IMR-90 (cell line): ENCODE data around the gene PTCD1. TPM values are rescaled to one million over a fixed set of nuclear protein-coding genes. Genes with fewer than 3 reads are reported as not detected.

Experiments
- ATAC-seq: fragments of 200-7000 bp; cut with Tn5 transposase; 2 replicates; pipeline ENCODE4 v1.9.1; 2020; ENCODE audit warnings: low read depth, mild to moderate bottlenecking, moderate library complexity
- BruUV-seq: library from RNA; stranded (reverse); fragments of 400-500 nt; replicated peaks from 2 replicates; lab custom pipeline; 2021; lab: Mats Ljungman, UMichigan
- CTCF ChIA-PET: fragments of 300-600 bp; formaldehyde crosslinking; extraction: SDS; loops from one replicate; lab custom pipeline; 2021; ENCODE audit warnings: antibody characterized with exemption; lab: Yijun Ruan, JAX
- POLR2A ChIA-PET: fragments of 300-600 bp; sonication (Branson Sonifier 250); formaldehyde crosslinking; loops from one replicate; lab custom pipeline; 2022; ENCODE audit warnings: antibody characterized with exemption; ENCODE audit not compliant: unreplicated experiment; lab: Charles Lee
- DNase-seq: peaks from one replicate; pipeline ENCODE4 v3.0.0; 2013
- H2AFZ ChIP-seq: replicated peaks from 2 replicates; pipeline ENCODE3; 2013; ENCODE audit warnings: low read length, mild to moderate bottlenecking; ENCODE audit not compliant: poor library complexity
- H2AK5ac ChIP-seq: 2 replicates; pipeline ENCODE4 v1.6.1; 2013; ENCODE audit warnings: low read depth, low read length, inconsistent platforms
- H2AK9ac ChIP-seq: replicated peaks from 2 replicates; pipeline ENCODE3; 2013; ENCODE audit warnings: mild to moderate bottlenecking, low read depth, low read length, moderate library complexity; ENCODE audit not compliant: poor library complexity
- H2BK120ac ChIP-seq: 2 replicates; pipeline ENCODE4 v1.6.1; 2013; ENCODE audit warnings: low read depth, low read length, inconsistent platforms
- H2BK15ac ChIP-seq: 3 replicates; pipeline ENCODE4 v1.6.1; 2013; ENCODE audit warnings: low read depth, low read length, inconsistent platforms
- H2BK20ac ChIP-seq: 2 replicates; pipeline ENCODE4 v1.6.1; 2013; ENCODE audit warnings: low read depth, mild to moderate bottlenecking, inconsistent platforms, low read length, moderate library complexity
- H2BK5ac ChIP-seq: 2 replicates; pipeline ENCODE4 v1.6.1; 2013; ENCODE audit warnings: mild to moderate bottlenecking, low read depth, low read length, inconsistent platforms; ENCODE audit not compliant: poor library complexity, severe bottlenecking
- H3K14ac ChIP-seq: replicated peaks from 2 replicates; pipeline ENCODE4 v1.6.1; 2013; ENCODE audit warnings: low read depth, low read length, inconsistent platforms
- H3K18ac ChIP-seq: 2 replicates; pipeline ENCODE4 v1.6.1; 2013; ENCODE audit warnings: low read depth, low read length, control low read depth
- H3K23ac ChIP-seq: 2 replicates; pipeline ENCODE4 v1.6.1; 2013; ENCODE audit warnings: low read depth, low read length, inconsistent platforms
- H3K27ac ChIP-seq: 2 replicates; pipeline ENCODE4 v1.5.1; 2013; ENCODE audit warnings: mild to moderate bottlenecking, control low read depth, low read length; ENCODE audit not compliant: insufficient read depth
- H3K27me3 ChIP-seq: 2 replicates; pipeline ENCODE4 v1.6.1; 2013; ENCODE audit warnings: low read length; ENCODE audit not compliant: control insufficient read depth, insufficient read depth
- H3K36me3 ChIP-seq: 2 replicates; pipeline ENCODE4 v1.6.1; 2013; ENCODE audit warnings: low read length, mixed read lengths; ENCODE audit not compliant: control insufficient read depth, insufficient read depth
- H3K4ac ChIP-seq: 2 replicates; pipeline ENCODE4 v1.6.1; 2013; ENCODE audit warnings: low read depth, low read length, inconsistent platforms
- H3K4me1 ChIP-seq: 2 replicates; pipeline ENCODE4 v1.6.1; 2013; ENCODE audit warnings: low read length, mixed read lengths; ENCODE audit not compliant: control insufficient read depth, insufficient read depth
- H3K4me2 ChIP-seq: 2 replicates; pipeline ENCODE4 v1.6.1; 2013; ENCODE audit warnings: low read depth, mild to moderate bottlenecking, control low read depth, low read length, moderate library complexity
- H3K4me3 ChIP-seq: 2 replicates; pipeline ENCODE4 v1.5.1; 2013; ENCODE audit warnings: low read depth, mild to moderate bottlenecking, control low read depth, low read length, moderate library complexity; ENCODE audit not compliant: insufficient read depth
- H3K56ac ChIP-seq: 2 replicates; pipeline ENCODE4 v1.6.1; 2013; ENCODE audit warnings: low read length, inconsistent platforms; ENCODE audit not compliant: insufficient read depth; ENCODE audit errors: extremely low read depth
- H3K79me1 ChIP-seq, 2 experiments: 2 replicates each; pipeline ENCODE4 v1.6.1; 2013; ENCODE audit warnings: low read length in 2 of 2, inconsistent platforms in 1 of 2, low read depth in 1 of 2
- H3K9ac ChIP-seq: 2 replicates; pipeline ENCODE4 v1.6.1; 2013; ENCODE audit warnings: low read depth, low read length, control low read depth
- H3K9me1 ChIP-seq: 2 replicates; pipeline ENCODE4 v1.6.1; 2013; ENCODE audit warnings: low read length, inconsistent platforms; ENCODE audit not compliant: insufficient read depth
- H3K9me3 ChIP-seq: 2 replicates; pipeline ENCODE4 v1.6.1; 2013; ENCODE audit warnings: low read length; ENCODE audit not compliant: control insufficient read depth, insufficient read depth
- H4K20me1 ChIP-seq: 2 replicates; pipeline ENCODE4 v1.6.1; 2013; ENCODE audit warnings: low read length, inconsistent platforms; ENCODE audit not compliant: insufficient read depth
- H4K5ac ChIP-seq: 2 replicates; pipeline ENCODE4 v1.6.1; 2013; ENCODE audit warnings: mild to moderate bottlenecking, low read depth, low read length, control low read depth
- H4K8ac ChIP-seq, 2 experiments: 2 replicates each; pipeline ENCODE4 v1.6.1; 2013; ENCODE audit warnings: low read depth in 2 of 2, low read length in 2 of 2, control low read depth in 1 of 2, inconsistent platforms in 1 of 2
- H4K91ac ChIP-seq: 2 replicates; pipeline ENCODE4 v1.6.1; 2013; ENCODE audit warnings: low read depth, low read length, inconsistent platforms; ENCODE audit not compliant: insufficient read depth
- CEBPB ChIP-seq: IDR thresholded peaks from 2 replicates; pipeline ENCODE4 v1.6.1; 2012; ENCODE audit warnings: low read depth, low read length, improper control_type of control experiment
- CHD1 ChIP-seq: IDR thresholded peaks from 2 replicates; pipeline ENCODE4 v1.6.1; 2012; ENCODE audit warnings: low read depth, low read length, improper control_type of control experiment
- MAFK ChIP-seq: IDR thresholded peaks from 2 replicates; pipeline ENCODE4 v1.6.1; 2012; ENCODE audit warnings: low read depth, low read length, improper control_type of control experiment
- MXI1 ChIP-seq: IDR thresholded peaks from 2 replicates; pipeline ENCODE4 v1.6.1; 2012; ENCODE audit warnings: low read depth, mild to moderate bottlenecking, low read length, moderate library complexity, borderline replicate concordance
- NFE2L2 ChIP-seq: fragments of 150-350 bp; IDR thresholded peaks from 2 replicates; pipeline ENCODE4 v1.6.1; 2016; ENCODE audit warnings: low read depth, mild to moderate bottlenecking, low read length
- POLR2A ChIP-seq: IDR thresholded peaks from 2 replicates; pipeline ENCODE4 v1.6.1; 2012; ENCODE audit warnings: mild to moderate bottlenecking, low read depth, low read length
- RCOR1 ChIP-seq: IDR thresholded peaks from 2 replicates; pipeline ENCODE4 v1.6.1; 2012; ENCODE audit warnings: mild to moderate bottlenecking, low read length, improper control_type of control experiment; ENCODE audit not compliant: insufficient replicate concordance
- RFX5 ChIP-seq: IDR thresholded peaks from 2 replicates; pipeline ENCODE4 v1.8.0; 2012; ENCODE audit warnings: low read depth, mild to moderate bottlenecking, low read length, moderate library complexity
- USF2 ChIP-seq: fragments of 150-350 bp; IDR thresholded peaks from 2 replicates; pipeline ENCODE4 v1.6.1; 2017; ENCODE audit warnings: mild to moderate bottlenecking, antibody characterized with exemption, low read length, low read depth
- WGBS, 2 experiments: methylation state at CpG; one replicate each; pipeline versions ENCODE4 v1.1.5 to v1.1.7; 2013; ENCODE audit warnings: missing lambda C conversion rate in 2 of 2; ENCODE audit not compliant: insufficient read length in 1 of 2; ENCODE audit errors: extremely low coverage in 2 of 2; 5-methylcytosine and 5-hydroxymethylcytosine counted together
- dilution Hi-C: fragments of 300-500 bp; cut with HindIII; formaldehyde crosslinking; loops from one replicate; pipeline ENCODE4 v1.14.3; 2018; ENCODE audit warnings: low sequenced_read_pairs; ENCODE audit not compliant: unreplicated experiment
- in situ Hi-C: fragments of 300-500 bp; cut with MboI; formaldehyde crosslinking; loops from 3 replicates; pipeline ENCODE4 v1.14.3; 2019; ENCODE audit warnings: low sequenced_read_pairs, inconsistent platforms, mixed read lengths
- intact Hi-C: fragments of 100-400 bp; cut with micrococcal nuclease; formaldehyde crosslinking; loops from 2 replicates; pipeline ENCODE4 v1.10.0; 2022
- polyA plus RNA-seq, 3 experiments: library from polyadenylated mRNA; depleted of rRNA; stranded (reverse); fragments of >200 nt; gene quantifications; 2 replicates each; pipeline ENCODE4 v1.2.3, GENCODE V29; 2012; ENCODE audit warnings: low replicate concordance in 1 of 3
- total RNA-seq: library from RNA; depleted of rRNA; stranded (reverse); fragments of >200 nt; gene quantifications from 2 replicates; pipeline ENCODE4 v1.2.3, GENCODE V29; 2012
- TF ChIP-seq, protein P1 (sequence below): conservative IDR thresholded peaks from 2 replicates; pipeline ENCODE4 v1.5.1; 2012; ENCODE audit warnings: mild to moderate bottlenecking, low read depth, low read length, improper control_type of control experiment

The PTCD1 gene
- total and polyA plus RNA-seq, 2 of the 4 experiments (the other 2 are of a cell fraction) = 2.2 to 4.0 TPM

- Histone ChIP-seq H2AFZ (no peak overlapping the region), H3K4me2 (no peak overlapping the region), H2BK15ac (no peak overlapping the region), H3K23ac (no peak overlapping the region), H3K9ac (no peak overlapping the region), H3K9me1 (peaks cover 4% of the 10 kb centered on the region; the same call in 1 of the 2 replicates), H3K4me1 (peaks cover 8% of the 10 kb centered on the region), H3K9me3 (no peaks in the 10 kb centered on the region), H3K18ac (no peak overlapping the region), H3K4me3 (no peak overlapping the region), H4K8ac (no peak overlapping the region), H3K4ac (no peak overlapping the region), H3K27ac (no peak overlapping the region), H3K36me3 (peaks cover 9% of the 10 kb centered on the region), H3K79me1 (peaks cover 4 to 36% of the 10 kb centered on the region in 2 experiments), H3K14ac (no peak overlapping the region), H3K56ac (no peak overlapping the region), H4K20me1 (peaks cover 4% of the 10 kb centered on the region; the same call in 1 of the 2 replicates), H2BK20ac (no peak overlapping the region), H2BK120ac (no peak overlapping the region), H2AK9ac (no peak overlapping the region), H2BK5ac (no peak overlapping the region), H4K91ac (no peak overlapping the region), H2AK5ac (no peak overlapping the region), H3K27me3 (no peaks in the 10 kb centered on the region), H4K5ac (no peak overlapping the region)
- intact Hi-C loops = no loop called here
- in situ Hi-C loops = no loop called here
- no peak for ATAC-seq
- TF ChIP-seq NFE2L2 (no peak), USF2 (no peak), RFX5 (no peak), CEBPB (no peak), CHD1 (no peak), MAFK (no peak), MXI1 (no peak), POLR2A (no peak), RCOR1 (no peak)
- TF ChIP-seq, protein P1, sequence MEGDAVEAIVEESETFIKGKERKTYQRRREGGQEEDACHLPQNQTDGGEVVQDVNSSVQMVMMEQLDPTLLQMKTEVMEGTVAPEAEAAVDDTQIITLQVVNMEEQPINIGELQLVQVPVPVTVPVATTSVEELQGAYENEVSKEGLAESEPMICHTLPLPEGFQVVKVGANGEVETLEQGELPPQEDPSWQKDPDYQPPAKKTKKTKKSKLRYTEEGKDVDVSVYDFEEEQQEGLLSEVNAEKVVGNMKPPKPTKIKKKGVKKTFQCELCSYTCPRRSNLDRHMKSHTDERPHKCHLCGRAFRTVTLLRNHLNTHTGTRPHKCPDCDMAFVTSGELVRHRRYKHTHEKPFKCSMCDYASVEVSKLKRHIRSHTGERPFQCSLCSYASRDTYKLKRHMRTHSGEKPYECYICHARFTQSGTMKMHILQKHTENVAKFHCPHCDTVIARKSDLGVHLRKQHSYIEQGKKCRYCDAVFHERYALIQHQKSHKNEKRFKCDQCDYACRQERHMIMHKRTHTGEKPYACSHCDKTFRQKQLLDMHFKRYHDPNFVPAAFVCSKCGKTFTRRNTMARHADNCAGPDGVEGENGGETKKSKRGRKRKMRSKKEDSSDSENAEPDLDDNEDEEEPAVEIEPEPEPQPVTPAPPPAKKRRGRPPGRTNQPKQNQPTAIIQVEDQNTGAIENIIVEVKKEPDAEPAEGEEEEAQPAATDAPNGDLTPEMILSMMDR = no peak
- ChIA-PET POLR2A (no interaction called here), CTCF (no interaction called here)
- BruUV-seq = no TSS peak
- no peak for DNase-seq
- 50% methylated on average over 2 of the region's 11 CpGs; no CpG with 5 or more reads in 1 of the 2 experiments for WGBS, 2 experiments
- dilution Hi-C loops = no loop called here
Observed at GRCh38 chr7:99371376-99371920, 67.2 kb downstream of the PTCD1 start.
